GM19023 (cell line): ENCODE results near the gene ATP6V1B1.

Source experiments
- ATAC-seq: cut with Tn5 transposase; IDR thresholded peaks from one replicate; pipeline ENCODE4 v1.9.1; 2021; ENCODE audit warnings: mild to moderate bottlenecking, moderate library complexity; ENCODE audit not compliant: unreplicated experiment

Gene ATP6V1B1

GRCh38 chr2:70943205-70943871 lies 7.6 kb downstream of the ATP6V1B1 start:
- no peak for ATAC-seq

GRCh38 chr2:70944111-70944690 lies 8.5 kb downstream of the ATP6V1B1 start:
- ATAC-seq = no peak

- no peak for ATAC-seq
Measured at GRCh38 chr2:70946832-70947442, 11.2 kb downstream of the ATP6V1B1 start.

DNA sequence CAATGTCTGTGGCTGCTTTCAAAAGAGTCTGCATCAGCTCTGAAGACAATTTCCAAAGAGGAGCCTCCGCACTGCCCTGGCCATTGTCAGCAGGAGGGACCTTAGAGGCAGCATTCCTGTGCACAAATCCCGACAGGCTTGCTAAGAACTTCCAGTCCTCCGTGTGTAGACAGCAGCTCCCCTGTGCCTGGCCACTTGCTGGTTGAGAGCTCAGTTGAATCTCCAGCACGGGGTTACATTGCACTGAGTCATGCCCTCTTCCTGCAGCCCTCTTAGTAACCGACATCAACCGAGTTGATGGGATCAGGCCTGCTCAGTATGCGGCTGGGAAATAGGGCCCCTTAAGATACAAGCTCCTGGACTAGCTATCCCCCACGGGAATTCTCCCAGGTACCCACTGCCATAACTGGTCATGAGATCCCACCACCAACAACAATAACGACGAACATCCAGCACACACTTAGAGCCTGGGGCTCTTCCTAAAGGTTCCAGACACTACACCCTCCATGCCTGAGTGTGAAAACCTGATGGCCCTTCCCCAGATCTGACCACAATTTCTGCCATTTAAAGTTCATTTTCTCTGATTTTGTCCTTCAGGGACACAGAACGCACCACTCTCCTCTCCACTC lies 12.0 kb downstream of the ATP6V1B1 start:
- ATAC-seq = no peak

- peak; percentile 91 for ATAC-seq
Measured at GRCh38 chr2:70948337-70949003, 12.8 kb downstream of the ATP6V1B1 start.

- ATAC-seq = no peak
Measured at GRCh38 chr2:70949086-70949485, 13.4 kb downstream of the ATP6V1B1 start.

GRCh38 chr2:70954886-70955285 lies 19.2 kb downstream of the ATP6V1B1 start:
- no peak for ATAC-seq

DNA sequence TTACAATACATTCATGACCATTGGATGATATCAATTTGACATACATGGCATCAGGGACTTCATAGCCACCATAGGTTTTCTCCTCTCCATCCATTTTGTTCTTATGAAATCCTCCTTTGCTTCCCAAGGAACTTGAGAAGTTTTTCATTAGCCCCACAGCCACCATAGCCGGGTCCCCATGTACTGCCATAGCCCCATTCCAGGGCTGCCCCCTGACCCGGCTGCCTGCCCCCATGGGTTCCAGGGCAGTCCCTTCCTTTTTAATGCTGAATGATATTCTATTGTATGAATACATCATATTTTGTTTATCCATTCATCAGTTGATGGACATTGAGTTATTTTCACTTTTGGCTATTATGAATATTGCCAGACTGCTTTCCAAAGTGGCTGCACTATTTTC lies 20.4 kb downstream of the ATP6V1B1 start:
- no peak for ATAC-seq

- ATAC-seq = no peak
Measured at GRCh38 chr2:70957798-70958197, 22.1 kb downstream of the ATP6V1B1 start.

DNA sequence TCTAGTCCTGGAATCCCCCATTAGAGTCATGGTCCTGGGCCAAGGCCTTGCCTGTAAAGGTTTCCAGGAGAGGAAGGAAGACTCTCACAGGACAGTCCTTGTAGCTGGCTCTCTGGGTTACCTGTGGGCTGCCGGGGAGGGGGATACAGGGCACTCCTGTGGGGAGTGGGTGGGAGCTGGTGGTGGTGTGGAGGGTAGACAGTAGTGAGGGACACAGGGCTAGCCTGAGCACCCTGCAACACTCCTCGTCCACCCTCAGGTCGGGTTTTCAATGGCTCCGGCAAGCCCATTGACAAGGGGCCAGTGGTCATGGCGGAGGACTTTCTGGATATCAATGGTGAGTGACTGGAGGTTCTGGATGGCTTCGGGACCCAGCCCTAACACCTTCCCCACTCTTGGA lies 23.1 kb downstream of the ATP6V1B1 start:
- no peak for ATAC-seq

- ATAC-seq = no peak
Measured at GRCh38 chr2:70959271-70959761, 23.6 kb downstream of the ATP6V1B1 start.

- ATAC-seq = no peak
Measured at GRCh38 chr2:70959851-70960832, 24.4 kb downstream of the ATP6V1B1 start.

DNA sequence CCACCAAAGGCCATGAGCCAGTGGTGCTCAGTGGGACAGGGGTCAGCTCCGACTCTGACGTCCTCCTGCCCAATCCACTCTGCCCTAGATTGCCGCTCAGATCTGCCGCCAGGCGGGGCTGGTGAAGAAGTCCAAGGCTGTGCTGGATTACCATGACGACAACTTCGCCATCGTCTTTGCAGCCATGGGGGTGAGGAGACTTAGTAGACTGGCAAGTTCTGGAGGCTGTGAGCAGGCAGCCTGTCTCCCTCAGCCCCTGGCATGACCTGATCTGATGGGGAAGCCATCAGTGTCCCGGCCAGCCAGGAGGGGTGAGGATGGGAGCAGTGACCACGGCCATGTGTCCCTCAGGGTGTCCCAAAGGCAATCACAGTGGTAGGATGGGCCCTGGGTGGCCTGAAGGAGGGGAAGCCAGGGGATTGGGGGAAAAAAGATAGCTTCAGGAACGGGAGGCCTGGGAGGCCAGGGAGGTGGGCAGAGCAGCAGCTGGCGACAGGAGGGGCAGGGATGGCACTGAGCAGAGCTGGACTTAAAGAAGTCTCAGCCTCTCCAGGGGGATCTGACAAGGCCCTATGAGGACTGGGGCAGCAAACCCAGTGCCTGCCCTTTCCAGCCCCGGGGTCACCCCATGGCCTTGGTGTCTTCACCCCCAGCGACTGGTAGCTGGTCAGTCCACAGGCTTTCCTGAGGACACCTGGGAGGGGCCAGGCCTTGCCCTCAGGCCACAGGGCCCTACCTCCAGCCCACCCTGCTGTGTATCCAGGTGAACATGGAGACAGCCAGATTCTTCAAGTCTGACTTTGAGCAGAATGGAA lies 25.3 kb downstream of the ATP6V1B1 start:
- no peak for ATAC-seq

DNA sequence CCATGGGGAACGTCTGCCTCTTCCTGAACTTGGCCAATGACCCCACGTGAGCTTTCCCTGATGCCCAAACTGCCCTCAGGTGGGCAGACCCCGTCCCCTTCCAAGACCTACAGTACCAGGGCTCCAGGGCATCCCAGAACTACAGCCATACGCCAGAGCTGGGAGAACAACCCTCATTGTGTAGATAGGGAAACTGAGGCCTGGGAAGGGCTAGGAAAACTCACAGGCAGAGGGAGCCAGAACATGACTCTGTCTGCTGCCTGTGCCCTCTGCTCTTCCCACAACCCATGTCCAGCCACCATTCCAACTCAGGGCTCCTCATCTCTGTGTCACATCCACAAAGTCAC lies 25.9 kb downstream of the ATP6V1B1 start:
- ATAC-seq = no peak

- ATAC-seq = no peak
Measured at GRCh38 chr2:70962211-70962884, 26.6 kb downstream of the ATP6V1B1 start.

GRCh38 chr2:70962885-70963878 lies 27.5 kb downstream of the ATP6V1B1 start:
- no peak for ATAC-seq

GRCh38 chr2:70964133-70964532 lies 28.4 kb downstream of the ATP6V1B1 start:
- ATAC-seq = no peak
